Measurements from ENCODE around the gene HDAC8.
"Not testable (repeated sequence)": the region's sequence is repeated elsewhere in the genome, so short reads cannot be mapped to it uniquely, and the experiment has no call there.

The HDAC8 gene

GRCh38 chrX:72532366-72532765 is 40.3 kb downstream of the HDAC8 start:
- no peak for DNase-seq (ENCODE audit: low spot score)

GRCh38 chrX:72526534-72527508 is 45.8 kb downstream of the HDAC8 start:
- DNase-seq (ENCODE audit: low spot score) = no peak

- no peak for DNase-seq (ENCODE audit: low spot score)
Measured at GRCh38 chrX:72498782-72499181, 73.9 kb downstream of the HDAC8 start.

GRCh38 chrX:72495046-72495445 is 77.6 kb downstream of the HDAC8 start:
- no peak for DNase-seq (ENCODE audit: low spot score)

GRCh38 chrX:72492499-72492898 is 80.1 kb downstream of the HDAC8 start:
- DNase-seq (ENCODE audit: low spot score) = no peak

GRCh38 chrX:72490221-72490620 is 82.4 kb downstream of the HDAC8 start:
- DNase-seq (ENCODE audit: low spot score) = not testable (repeated sequence)

- DNase-seq (ENCODE audit: low spot score) = no peak
Measured at GRCh38 chrX:72487661-72488060, 85.0 kb downstream of the HDAC8 start.

GRCh38 chrX:72479324-72480274 is 93.0 kb downstream of the HDAC8 start:
- DNase-seq (ENCODE audit: low spot score) = no peak

GRCh38 chrX:72478853-72479252 is 93.8 kb downstream of the HDAC8 start:
- no peak for DNase-seq (ENCODE audit: low spot score)

- DNase-seq (ENCODE audit: low spot score) = no peak
Measured at GRCh38 chrX:72478351-72478750, 94.3 kb downstream of the HDAC8 start.

GRCh38 chrX:72477781-72478181 is 94.9 kb downstream of the HDAC8 start:
- no peak for DNase-seq (ENCODE audit: low spot score)

- no peak for DNase-seq (ENCODE audit: low spot score)
Measured at GRCh38 chrX:72477376-72477775, 95.3 kb downstream of the HDAC8 start.

- DNase-seq (ENCODE audit: low spot score) = no peak
Measured at GRCh38 chrX:72475952-72476668, 96.5 kb downstream of the HDAC8 start.

- no peak for DNase-seq (ENCODE audit: low spot score)
Measured at GRCh38 chrX:72475338-72475737, 97.3 kb downstream of the HDAC8 start.

GRCh38 chrX:72470532-72471223 is 102.0 kb downstream of the HDAC8 start:
- DNase-seq (ENCODE audit: low spot score) = peak; percentile 3

- DNase-seq (ENCODE audit: low spot score) = no peak
Measured at GRCh38 chrX:72470117-72470516, 102.5 kb downstream of the HDAC8 start.

- no peak for DNase-seq (ENCODE audit: low spot score)
Measured at GRCh38 chrX:72468607-72469006, 104.0 kb downstream of the HDAC8 start.

GRCh38 chrX:72467135-72467534 is 105.5 kb downstream of the HDAC8 start:
- DNase-seq (ENCODE audit: low spot score) = no peak

- DNase-seq (ENCODE audit: low spot score) = no peak
Measured at GRCh38 chrX:72466493-72466892, 106.2 kb downstream of the HDAC8 start.

GRCh38 chrX:72465889-72466288 is 106.8 kb downstream of the HDAC8 start:
- DNase-seq (ENCODE audit: low spot score) = no peak

- DNase-seq (ENCODE audit: low spot score) = no peak
Measured at GRCh38 chrX:72461766-72462165, 110.9 kb downstream of the HDAC8 start.

All from hematopoietic multipotent progenitor cell treated with erythropoietin and hydrocortisone succinate and interleukin-3 and kit ligand, for 17 days (in vitro differentiated cells).